A549 (cell line): ENCODE data around the gene DEDD2. TPM values are rescaled to one million over a fixed set of nuclear protein-coding genes. Genes with fewer than 3 reads are reported as not detected.

ENCODE experiments used
- ATOH8 ChIP-seq: fragments of 250-450 bp; sonication (Bioruptor Pico); IDR thresholded peaks from 2 replicates; pipeline ENCODE4 v1.5.0; 2020; ENCODE audit warnings: low read depth, mild to moderate bottlenecking, moderate library complexity
- BHLHE40 ChIP-seq: IDR thresholded peaks from 2 replicates; pipeline ENCODE4 v1.6.1; 2012; ENCODE audit warnings: low read depth, low read length, inconsistent platforms
- CBX8 ChIP-seq: fragments of 200-600 bp; sonication (generic); IDR thresholded peaks from 2 replicates; pipeline ENCODE4 v1.6.1; 2016
- CEBPB ChIP-seq, 2 experiments: fragments of >200 bp in 1 of 2; sonication (Bioruptor Twin) in 1 of 2; formaldehyde crosslinking in 1 of 2; IDR thresholded peaks; 2 replicates each; pipeline ENCODE4 v1.6.1; 2012 to 2016
- CHD2 ChIP-seq: fragments of 150-350 bp; IDR thresholded peaks from 2 replicates; pipeline ENCODE4 v1.6.1; 2014; ENCODE audit warnings: low read length; ENCODE audit not compliant: partially characterized antibody
- CHD4 ChIP-seq: fragments of 200-600 bp; sonication (generic); IDR thresholded peaks from 2 replicates; pipeline ENCODE4 v1.6.1; 2016; ENCODE audit warnings: antibody characterized with exemption, mild to moderate bottlenecking, borderline replicate concordance
- CTCF ChIP-seq: fragments of >200 bp; sonication (Bioruptor Twin); formaldehyde crosslinking; IDR thresholded peaks from 3 replicates; pipeline ENCODE4 v1.5.1; 2016
- E2F6 ChIP-seq: IDR thresholded peaks from 2 replicates; pipeline ENCODE4 v1.6.1; 2012; ENCODE audit warnings: low read depth, borderline replicate concordance
- EHMT2 ChIP-seq: fragments of 200-600 bp; sonication (generic); IDR thresholded peaks from 2 replicates; pipeline ENCODE4 v1.6.1; 2016; ENCODE audit warnings: antibody characterized with exemption, low read depth, mild to moderate bottlenecking, moderate library complexity
- ELK1 ChIP-seq: fragments of 150-350 bp; IDR thresholded peaks from 2 replicates; pipeline ENCODE4 v1.6.1; 2014; ENCODE audit warnings: low read depth, mild to moderate bottlenecking, low read length
- EP300 ChIP-seq, 2 experiments: fragments of >200 bp; sonication (Bioruptor Twin); formaldehyde crosslinking; IDR thresholded peaks; 2 replicates in 1 of 2; 3 replicates in 1 of 2; pipeline ENCODE4 v1.6.1; 2016 to 2017
- ESRRA ChIP-seq: fragments of 150-350 bp; IDR thresholded peaks from 2 replicates; pipeline ENCODE4 v1.6.1; 2014; ENCODE audit warnings: mild to moderate bottlenecking, low read length, borderline replicate concordance
- HES2 ChIP-seq: fragments of >200 bp; sonication (Bioruptor Twin); formaldehyde crosslinking; IDR thresholded peaks from 2 replicates; pipeline ENCODE4 v1.6.1; 2016
- HEYL ChIP-seq: fragments of 250-450 bp; sonication (Bioruptor Pico); IDR thresholded peaks from 2 replicates; pipeline ENCODE4 v1.8.0; 2021; ENCODE audit warnings: mild to moderate bottlenecking, moderate library complexity
- HOXB13 ChIP-seq: fragments of 250-450 bp; sonication (Bioruptor Pico); IDR thresholded peaks from 2 replicates; pipeline ENCODE4 v1.5.0; 2020; ENCODE audit warnings: low read depth, mild to moderate bottlenecking, moderate library complexity
- HOXB5 ChIP-seq: fragments of 250-450 bp; sonication (Bioruptor Pico); IDR thresholded peaks from 2 replicates; pipeline ENCODE4 v1.5.0; 2020; ENCODE audit warnings: mild to moderate bottlenecking, moderate library complexity
- JUNB ChIP-seq: fragments of >200 bp; sonication (Bioruptor Twin); formaldehyde crosslinking; IDR thresholded peaks from 2 replicates; pipeline ENCODE4 v1.6.1; 2016
- KDM1A ChIP-seq: fragments of 200-600 bp; sonication (generic); IDR thresholded peaks from 2 replicates; pipeline ENCODE4 v1.6.1; 2016; ENCODE audit warnings: low read depth, mild to moderate bottlenecking
- KDM5A ChIP-seq: fragments of 200-600 bp; sonication (generic); IDR thresholded peaks from 2 replicates; pipeline ENCODE4 v1.6.1; 2016; ENCODE audit warnings: antibody characterized with exemption, mild to moderate bottlenecking
- MAX ChIP-seq: IDR thresholded peaks from 2 replicates; pipeline ENCODE4 v1.6.1; 2012
- NFE2L2 ChIP-seq: fragments of 150-350 bp; conservative IDR thresholded peaks from 2 replicates; pipeline ENCODE4 v1.6.1; 2014; ENCODE audit warnings: low read length
- PBX3 ChIP-seq: IDR thresholded peaks from 2 replicates; pipeline ENCODE4 v1.6.1; 2012
- POLR2A ChIP-seq: IDR thresholded peaks from 2 replicates; pipeline ENCODE4 v1.6.1; 2012; ENCODE audit warnings: mild to moderate bottlenecking, low read length
- POLR2AphosphoS2 ChIP-seq: conservative IDR thresholded peaks from 2 replicates; pipeline ENCODE4 v1.6.1; 2012; ENCODE audit warnings: low read length, improper control_type of control experiment, inconsistent platforms
- RAD21 ChIP-seq, 2 experiments: fragments of >200 bp in 1 of 2; sonication (Bioruptor Twin) in 1 of 2; formaldehyde crosslinking in 1 of 2; IDR thresholded peaks in 1 of 2; conservative IDR thresholded peaks in 1 of 2; 2 replicates in 1 of 2; 3 replicates in 1 of 2; pipeline ENCODE4 v1.6.1; 2012 to 2018; ENCODE audit warnings: inconsistent platforms in 1 of 2
- RCOR1 ChIP-seq: fragments of 150-350 bp; IDR thresholded peaks from 2 replicates; pipeline ENCODE4 v1.6.1; 2014; ENCODE audit warnings: antibody characterized with exemption, low read length, low read depth
- REST ChIP-seq: fragments of 200-600 bp; sonication (generic); IDR thresholded peaks from 2 replicates; pipeline ENCODE4 v1.6.1; 2016; ENCODE audit warnings: antibody characterized with exemption, mild to moderate bottlenecking, moderate library complexity
- RFX5 ChIP-seq: fragments of 450-650 bp; IDR thresholded peaks from 2 replicates; pipeline ENCODE4 v1.7.1; 2014; ENCODE audit warnings: antibody characterized with exemption, mild to moderate bottlenecking, moderate library complexity
- SMC3 ChIP-seq: fragments of >200 bp; sonication (Bioruptor Twin); formaldehyde crosslinking; IDR thresholded peaks from 3 replicates; pipeline ENCODE4 v1.6.1; 2018; ENCODE audit warnings: inconsistent platforms
- TFCP2L1 ChIP-seq: fragments of 250-450 bp; sonication (Bioruptor Pico); IDR thresholded peaks from 2 replicates; pipeline ENCODE4 v1.5.0; 2021; ENCODE audit warnings: mild to moderate bottlenecking
- USF2 ChIP-seq: fragments of 450-650 bp; IDR thresholded peaks from 2 replicates; pipeline ENCODE4 v1.6.1; 2014; ENCODE audit warnings: antibody characterized with exemption
- ZNF302 ChIP-seq: fragments of 250-450 bp; sonication (Bioruptor Pico); IDR thresholded peaks from 2 replicates; pipeline ENCODE4 v1.9.0; 2021; ENCODE audit warnings: inconsistent platforms, mild to moderate bottlenecking, moderate library complexity
- ZSCAN20 ChIP-seq: fragments of 250-450 bp; sonication (Bioruptor Pico); IDR thresholded peaks from 2 replicates; pipeline ENCODE4 v1.8.0; 2022; ENCODE audit warnings: mild to moderate bottlenecking, moderate library complexity
- polyA plus RNA-seq, 4 experiments: library from polyadenylated mRNA; depleted of rRNA in 3 of 4; stranded (reverse); fragments of >200 nt; fragmentation: RNase III in 1 of 4; extraction: RNeasy Plus Mini Kit Qiagen cat#74134 plus additional on column Dnase treatment in 1 of 4; gene quantifications; 2 replicates in 3 of 4; 3 replicates in 1 of 4; pipeline ENCODE4 v1.2.3, GENCODE V29; 2011 to 2017

DEDD2 gene
- polyA plus RNA-seq, 2 of the 4 experiments (the other 2 are of a cell fraction) = 30.8 to 54.1 TPM

GRCh38 chr19:42246143-42246921, 28.9 kb upstream of the DEDD2 start (continued):
- TF ChIP-seq REST (no peak), NFE2L2 (no peak), ELK1 (no peak), JUNB (no peak), PBX3 (peak; percentile 52), HEYL (no peak), CTCF (peak; percentile 79), ZNF302 (CRISPR knock-in tag) (no peak), ATOH8 (CRISPR knock-in tag) (peak; percentile 70; the same call in 1 of the 2 replicates), HOXB5 (CRISPR knock-in tag) (0 out of 2 replicates have a peak, but pooled peaks have one; percentile 39), EP300 (IDR thresholded peaks at IDR 0.05) (no peak), KDM5A (no peak), SMC3 (peak; percentile 88), USF2 (no peak), RAD21 (conservative IDR thresholded peaks at IDR 0.05 in 1 of 2, IDR thresholded peaks at IDR 0.05 in 1 of 2) (peak; percentile 81 to 82), HES2 (no peak), RFX5 (no peak), POLR2A (no peak), HOXB13 (CRISPR knock-in tag) (no peak), E2F6 (no peak), TFCP2L1 (CRISPR knock-in tag) (no peak), ESRRA (no peak), EHMT2 (no peak), BHLHE40 (no peak), POLR2AphosphoS2 (no peak), MAX (0 out of 2 replicates have a peak, but pooled peaks have one; percentile 13), RCOR1 (no peak), KDM1A (no peak), CHD4 (no peak), CBX8 (no peak), CEBPB (IDR thresholded peaks at IDR 0.05) (no peak), CHD2 (no peak), ZSCAN20 (CRISPR knock-in tag) (no peak)
